ENCODE data around the gene RHPN2.

The RHPN2 gene

DNA sequence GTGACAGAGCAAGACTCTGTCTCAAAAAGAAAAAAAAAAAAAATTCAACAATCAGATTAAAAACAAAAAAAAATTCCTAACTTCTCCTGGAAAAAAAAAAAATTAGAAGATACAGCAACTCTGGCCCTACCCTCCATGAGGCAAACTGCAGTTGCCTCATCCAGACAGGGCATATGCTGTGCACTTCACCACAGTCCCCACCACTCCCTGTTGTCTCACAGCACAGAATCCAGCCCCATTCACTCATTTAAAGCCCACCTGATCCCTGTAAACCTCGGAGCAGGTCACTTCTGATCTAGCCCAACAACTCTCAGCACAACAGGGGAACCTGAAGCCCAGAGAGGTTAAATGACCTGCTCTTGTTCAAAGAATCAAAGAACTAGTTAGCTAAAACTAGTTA lies 24.9 kb downstream of the RHPN2 start:
- TF ChIP-seq ZFX (IDR thresholded peaks at IDR 0.05; ENCODE audit: borderline replicate concordance) = no peak
- TF ChIP-seq, protein P1, sequence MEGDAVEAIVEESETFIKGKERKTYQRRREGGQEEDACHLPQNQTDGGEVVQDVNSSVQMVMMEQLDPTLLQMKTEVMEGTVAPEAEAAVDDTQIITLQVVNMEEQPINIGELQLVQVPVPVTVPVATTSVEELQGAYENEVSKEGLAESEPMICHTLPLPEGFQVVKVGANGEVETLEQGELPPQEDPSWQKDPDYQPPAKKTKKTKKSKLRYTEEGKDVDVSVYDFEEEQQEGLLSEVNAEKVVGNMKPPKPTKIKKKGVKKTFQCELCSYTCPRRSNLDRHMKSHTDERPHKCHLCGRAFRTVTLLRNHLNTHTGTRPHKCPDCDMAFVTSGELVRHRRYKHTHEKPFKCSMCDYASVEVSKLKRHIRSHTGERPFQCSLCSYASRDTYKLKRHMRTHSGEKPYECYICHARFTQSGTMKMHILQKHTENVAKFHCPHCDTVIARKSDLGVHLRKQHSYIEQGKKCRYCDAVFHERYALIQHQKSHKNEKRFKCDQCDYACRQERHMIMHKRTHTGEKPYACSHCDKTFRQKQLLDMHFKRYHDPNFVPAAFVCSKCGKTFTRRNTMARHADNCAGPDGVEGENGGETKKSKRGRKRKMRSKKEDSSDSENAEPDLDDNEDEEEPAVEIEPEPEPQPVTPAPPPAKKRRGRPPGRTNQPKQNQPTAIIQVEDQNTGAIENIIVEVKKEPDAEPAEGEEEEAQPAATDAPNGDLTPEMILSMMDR (IDR thresholded peaks at IDR 0.05) = no peak
- no peak overlapping the region for H3K27ac ChIP-seq

DNA sequence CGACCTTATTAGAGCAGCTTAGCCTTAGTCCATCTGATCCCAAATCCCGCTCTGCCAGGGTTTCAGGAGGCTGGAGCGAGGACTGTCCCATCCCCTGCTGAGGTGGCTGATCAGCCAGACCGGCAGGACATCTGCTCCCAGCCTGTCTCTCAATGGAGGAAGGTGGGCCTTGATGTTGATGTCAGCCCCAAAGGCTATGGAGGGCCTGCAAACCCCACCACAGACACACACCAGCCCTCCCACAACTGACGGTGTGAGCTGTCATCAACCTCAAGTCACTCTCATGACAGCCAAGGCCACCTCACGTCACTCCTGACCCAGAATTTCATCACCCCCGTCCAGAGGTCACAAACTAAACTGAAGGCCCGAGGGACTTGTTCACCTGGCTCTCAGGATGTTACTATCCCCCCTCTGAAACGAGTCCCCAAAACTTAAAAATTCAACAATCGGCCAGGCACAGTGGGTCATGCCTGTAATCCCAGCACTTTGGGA lies 25.5 kb downstream of the RHPN2 start:
- no peak for TF ChIP-seq ZFX (IDR thresholded peaks at IDR 0.05; ENCODE audit: borderline replicate concordance)
- TF ChIP-seq, protein P1 (IDR thresholded peaks at IDR 0.05) = no peak
- H3K27ac ChIP-seq = no peak overlapping the region

DNA sequence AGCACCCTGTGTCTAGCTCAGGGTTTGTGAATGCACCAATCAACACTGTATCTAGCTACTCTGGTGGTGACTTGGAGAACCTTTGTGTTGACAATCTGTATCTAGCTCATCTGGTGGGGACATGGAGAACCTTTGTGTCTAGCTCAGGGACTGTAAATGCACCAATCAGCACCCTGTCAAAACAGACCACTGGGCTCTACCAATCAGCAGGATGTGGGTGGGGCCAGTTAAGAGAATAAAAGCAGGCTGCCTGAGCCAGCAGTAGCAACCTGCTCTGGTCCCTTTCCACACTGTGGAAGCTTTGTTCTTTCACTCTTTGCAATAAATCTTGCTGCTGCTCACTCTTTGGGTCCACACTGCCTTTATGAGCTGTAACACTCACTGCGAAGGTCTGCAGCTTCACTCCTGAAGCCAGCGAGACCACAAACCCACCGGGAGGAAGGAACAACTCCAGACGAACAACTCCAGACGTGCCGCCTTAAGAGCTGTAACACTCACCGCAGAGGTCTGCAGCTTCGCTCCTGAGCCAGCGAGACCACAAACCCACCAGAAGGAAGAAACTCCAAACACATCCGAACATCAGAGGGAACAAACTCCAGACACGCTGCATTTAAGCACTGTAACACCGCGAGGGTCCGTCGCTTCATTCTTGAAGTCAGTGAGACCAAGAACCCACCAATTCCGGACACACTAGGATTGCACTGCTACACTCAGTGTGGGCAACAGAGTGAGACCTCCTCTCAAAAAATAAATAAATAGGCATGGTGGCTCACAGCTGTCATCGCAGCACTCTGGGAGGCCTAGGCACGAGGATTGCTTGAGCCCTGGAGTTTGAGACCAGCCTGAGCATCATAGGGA lies 27.3 kb downstream of the RHPN2 start:
- H3K27ac ChIP-seq = peak overlapping the region; percentile 71

GRCh38 chr19:33036370-33037167 lies 28.1 kb downstream of the RHPN2 start:
- peak overlapping the region; percentile 71 for H3K27ac ChIP-seq

DNA sequence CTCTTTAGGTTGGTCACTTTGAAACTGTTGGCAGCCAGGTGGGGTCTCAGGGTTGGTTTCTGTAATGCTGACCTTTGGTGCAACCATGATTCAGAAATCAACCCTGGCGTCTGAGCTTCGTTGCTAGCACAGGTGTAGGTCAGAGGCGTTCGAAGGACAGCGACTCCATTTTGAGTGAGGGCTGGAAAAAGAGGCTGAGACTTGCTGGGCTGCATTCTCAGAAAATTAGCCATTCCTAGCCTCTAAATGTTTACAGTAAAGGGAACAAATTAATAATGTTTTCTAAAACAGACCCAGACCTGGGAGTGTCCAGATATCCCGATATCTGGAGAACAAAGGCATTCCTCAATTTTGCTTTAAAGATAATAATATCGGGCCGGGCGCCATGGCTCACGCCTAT lies 29.2 kb downstream of the RHPN2 start:
- TF ChIP-seq ZFX (IDR thresholded peaks at IDR 0.05; ENCODE audit: borderline replicate concordance) = no peak
- TF ChIP-seq, protein P1 (IDR thresholded peaks at IDR 0.05) = no peak
- no peak overlapping the region for H3K27ac ChIP-seq

DNA sequence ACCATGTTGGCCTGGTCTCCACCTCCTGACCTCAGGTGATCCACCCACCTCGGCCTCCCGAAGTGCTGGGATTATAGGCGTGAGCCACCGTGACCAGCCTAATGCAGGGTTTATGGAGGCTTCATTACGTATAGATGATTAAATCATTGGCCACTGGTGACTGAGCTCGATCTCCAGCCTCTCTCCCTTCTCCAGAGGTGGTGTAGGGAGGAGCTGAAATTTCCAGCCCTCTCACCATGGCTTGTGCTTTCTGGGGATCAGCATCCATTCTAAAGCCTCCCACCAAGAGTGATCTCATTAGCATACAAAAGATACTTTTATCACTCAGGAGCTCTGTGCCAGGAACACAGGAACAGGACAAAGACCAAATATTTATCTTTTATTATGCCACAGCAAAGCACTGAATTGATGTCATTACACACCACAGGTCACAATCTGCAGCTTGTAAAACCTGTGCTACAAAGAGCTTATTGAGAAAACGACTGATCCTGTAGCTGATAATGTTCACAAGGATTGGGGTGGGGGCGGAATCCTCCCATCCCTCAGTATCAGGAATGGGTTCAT lies 32.4 kb downstream of the RHPN2 start:
- peak overlapping the region; percentile 69 for H3K27ac ChIP-seq
- TF ChIP-seq, protein P1 (IDR thresholded peaks at IDR 0.05) = no peak
- TF ChIP-seq ZFX (IDR thresholded peaks at IDR 0.05; ENCODE audit: borderline replicate concordance) = no peak

GRCh38 chr19:33029746-33030303 lies 34.9 kb downstream of the RHPN2 start:
- TF ChIP-seq, protein P1 (IDR thresholded peaks at IDR 0.05) = no peak
- no peak for TF ChIP-seq ZFX (IDR thresholded peaks at IDR 0.05; ENCODE audit: borderline replicate concordance)
- no peak overlapping the region for H3K27ac ChIP-seq

GRCh38 chr19:33026602-33027001 lies 38.1 kb downstream of the RHPN2 start:
- peak overlapping the region; percentile 80 for H3K27ac ChIP-seq

GRCh38 chr19:33025468-33026238 lies 39.0 kb downstream of the RHPN2 start:
- peak overlapping the region; percentile 80 for H3K27ac ChIP-seq
